Measurements from ENCODE around the gene PLA2G4D.

Gene PLA2G4D

DNA sequence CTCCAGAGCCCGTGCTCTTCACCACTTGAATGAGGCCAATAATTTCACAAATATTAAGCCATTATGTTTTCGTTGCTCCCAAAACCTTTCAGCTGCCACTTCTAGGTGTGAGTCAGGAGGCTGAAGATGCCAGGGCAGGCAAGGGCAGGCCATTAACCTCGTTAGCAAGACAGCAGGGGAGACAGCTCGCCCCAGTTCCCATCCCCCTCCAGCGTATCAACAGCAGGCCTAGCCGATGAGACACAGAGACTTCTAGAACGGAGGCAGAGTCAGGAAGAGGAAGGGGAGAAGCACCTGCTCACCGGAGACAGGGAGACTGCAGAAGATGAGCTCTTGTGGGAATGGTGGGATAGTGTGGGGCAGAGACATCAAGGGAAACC is 45.6 kb downstream of the PLA2G4D start:
- no peak for DNase-seq

DNA sequence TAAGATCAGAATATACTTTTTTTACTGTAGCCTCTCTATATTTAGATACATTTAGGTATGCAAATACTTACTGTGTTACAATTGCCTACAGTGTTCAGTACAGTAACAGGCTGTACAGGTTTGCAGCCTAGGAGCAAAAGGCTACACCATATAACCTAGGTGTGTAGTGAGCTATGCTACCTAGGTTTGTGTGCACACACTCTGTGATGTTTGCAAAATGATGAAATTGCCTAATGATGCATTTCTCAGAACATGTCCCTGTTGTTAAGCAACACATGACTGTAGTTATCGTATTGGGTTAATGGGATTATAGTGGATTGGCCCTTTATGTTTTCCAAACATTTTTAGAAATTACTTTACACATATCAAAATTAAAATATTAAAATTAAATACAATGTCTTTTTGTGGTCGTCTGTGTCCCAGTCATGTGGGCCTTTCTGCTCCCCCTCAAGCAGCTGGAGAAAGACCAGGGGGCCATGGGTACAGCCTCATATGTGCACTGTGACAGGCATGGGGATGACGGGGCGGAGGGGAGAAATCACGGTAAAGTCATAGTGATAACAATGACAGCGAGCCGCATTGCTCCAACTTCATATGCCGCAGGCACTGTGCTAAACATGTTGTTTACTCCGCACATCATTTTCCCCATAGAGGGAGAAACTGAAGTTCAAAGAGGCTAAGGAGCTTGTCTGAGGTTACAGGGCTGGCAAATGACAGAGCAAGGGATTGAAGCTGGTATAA is 46.1 kb downstream of the PLA2G4D start:
- DNase-seq, result no peak

DNA sequence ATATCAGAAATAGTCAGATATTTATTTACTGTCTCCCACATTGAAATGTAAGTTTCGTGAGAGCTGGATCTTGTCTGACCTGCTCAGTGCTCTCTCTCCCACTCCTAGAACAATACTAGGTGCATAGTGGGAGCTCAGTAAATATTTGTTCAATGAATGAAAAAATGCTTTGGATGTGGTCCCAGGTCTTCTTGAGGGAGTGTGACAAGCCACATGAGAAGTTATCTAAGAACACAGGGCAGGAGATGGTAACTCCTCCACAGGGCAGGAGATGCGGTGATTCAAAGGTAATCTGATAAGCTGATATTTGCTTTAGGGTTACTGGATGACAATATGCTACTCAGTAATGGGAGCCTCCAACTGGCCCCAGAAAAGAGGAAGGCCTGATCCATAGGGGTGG is 47.8 kb downstream of the PLA2G4D start:
- DNase-seq, result no peak

DNA sequence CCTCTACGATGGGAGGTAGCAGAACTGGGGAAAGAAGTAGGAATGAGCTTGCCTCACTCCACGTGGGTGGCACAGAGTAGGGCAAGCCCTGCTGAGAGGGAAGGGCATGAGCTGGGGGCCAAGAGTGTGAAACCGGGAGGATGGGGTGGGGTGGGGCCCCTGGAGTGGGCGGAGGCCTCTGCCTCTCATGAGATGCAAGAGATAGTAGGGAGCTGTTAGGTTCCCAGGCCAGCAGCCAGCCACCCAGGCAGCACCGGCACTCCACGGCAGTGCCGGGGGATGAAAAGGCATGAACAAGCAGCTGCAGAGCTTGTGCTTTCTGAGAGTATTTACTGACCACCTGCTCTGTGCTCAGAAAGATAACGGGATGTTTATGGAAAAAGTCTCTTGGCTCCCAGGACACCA is 49.1 kb downstream of the PLA2G4D start:
- no peak for DNase-seq

DNA sequence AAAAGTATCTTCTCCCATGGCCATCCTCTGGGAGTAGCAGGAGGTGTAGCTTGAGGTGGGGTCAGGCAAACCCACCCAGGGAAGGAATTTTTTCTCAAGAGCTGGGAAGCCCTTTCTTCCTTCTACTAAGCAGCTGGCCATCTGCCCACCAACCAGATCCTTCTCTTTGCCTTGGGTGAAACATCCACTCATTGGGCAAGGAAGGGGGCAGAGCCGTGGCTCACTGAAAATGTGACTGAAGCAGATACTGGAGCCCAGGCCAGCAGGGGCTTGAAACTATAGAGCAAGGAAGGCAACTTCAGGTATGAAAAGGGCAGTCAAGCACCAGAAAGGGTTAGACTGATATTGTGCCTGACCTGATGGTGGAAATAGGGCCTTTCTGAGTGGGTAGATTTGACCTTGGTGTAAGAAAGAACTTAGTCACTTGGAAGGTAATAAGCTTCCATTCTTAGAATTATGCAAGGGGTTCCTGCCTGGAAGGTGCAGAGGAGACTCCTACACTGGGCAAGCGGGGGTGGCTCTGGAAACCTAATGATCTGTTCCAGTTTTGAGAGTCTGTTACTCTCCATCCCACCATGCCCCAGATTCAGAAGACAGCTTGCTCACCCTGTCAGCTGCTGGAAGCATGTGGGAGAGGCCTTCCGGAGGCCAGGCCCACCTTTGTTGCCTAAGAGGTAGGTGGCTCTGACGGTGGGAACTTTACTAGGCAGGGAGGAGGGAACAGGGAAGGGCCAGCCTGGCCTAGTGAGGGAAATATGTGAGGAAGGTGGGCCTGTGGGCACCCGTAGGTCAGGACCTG is 51.6 kb downstream of the PLA2G4D start:
- DNase-seq, result no peak

DNA sequence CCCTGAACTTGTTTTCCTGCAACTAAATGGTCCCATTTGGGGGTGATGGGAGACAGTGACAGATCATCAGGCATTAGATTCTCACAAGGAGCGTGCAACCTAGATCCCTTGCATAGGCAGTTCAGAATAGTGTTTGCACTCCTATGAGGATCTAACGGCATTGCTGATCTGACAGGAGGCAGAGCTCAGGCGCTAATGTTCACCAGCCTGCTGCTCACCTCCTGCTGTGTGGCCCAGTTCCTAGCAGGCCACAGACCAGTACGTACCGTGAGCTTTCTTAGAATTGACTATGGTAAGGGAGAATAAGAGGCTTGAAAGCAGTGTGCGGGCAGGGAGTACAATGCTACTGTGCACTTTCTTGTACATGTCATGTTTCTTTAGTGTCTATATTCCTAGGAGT is 56.0 kb downstream of the PLA2G4D start:
- no peak for DNase-seq

DNA sequence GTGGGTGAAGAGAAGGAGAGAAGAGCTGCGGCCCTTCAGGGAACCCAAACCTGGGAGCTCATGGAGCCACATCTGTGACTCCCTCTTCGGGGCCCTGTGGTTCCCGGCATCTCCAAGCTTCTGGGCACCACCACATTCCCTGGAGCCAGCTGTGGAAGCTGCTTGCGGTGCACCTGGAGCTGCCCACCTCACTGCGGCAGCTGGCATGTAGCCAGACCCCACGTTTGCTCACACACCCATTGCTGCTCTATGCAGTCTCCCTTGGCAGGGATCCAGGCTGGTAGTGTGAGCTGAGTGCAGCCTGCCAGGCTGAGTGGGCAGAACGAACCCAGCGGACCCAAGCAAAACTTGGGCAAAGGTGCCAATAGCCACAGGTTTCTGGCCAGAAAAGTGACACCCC is 56.7 kb downstream of the PLA2G4D start:
- DNase-seq, result no peak

DNA sequence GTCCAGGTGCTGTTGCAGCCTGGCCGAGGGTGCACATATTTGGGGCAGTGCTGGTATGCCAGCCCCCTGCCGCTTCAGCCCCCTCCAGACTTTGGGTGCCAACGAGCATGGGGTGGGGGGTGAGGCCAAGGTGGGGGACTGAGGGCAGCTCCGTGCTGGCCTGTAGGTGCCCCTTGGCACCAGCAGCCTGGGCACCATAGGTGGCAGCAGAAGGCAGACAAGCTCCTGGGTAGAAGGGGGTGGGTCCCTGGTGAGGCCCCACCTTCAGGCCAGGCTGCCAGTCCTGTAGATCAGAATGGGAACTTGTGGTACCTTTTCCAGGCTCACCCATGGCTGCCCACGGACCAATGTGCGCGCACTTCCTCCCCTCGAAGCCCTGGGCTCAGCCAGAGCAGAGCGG is 57.4 kb downstream of the PLA2G4D start:
- no peak for DNase-seq

DNA sequence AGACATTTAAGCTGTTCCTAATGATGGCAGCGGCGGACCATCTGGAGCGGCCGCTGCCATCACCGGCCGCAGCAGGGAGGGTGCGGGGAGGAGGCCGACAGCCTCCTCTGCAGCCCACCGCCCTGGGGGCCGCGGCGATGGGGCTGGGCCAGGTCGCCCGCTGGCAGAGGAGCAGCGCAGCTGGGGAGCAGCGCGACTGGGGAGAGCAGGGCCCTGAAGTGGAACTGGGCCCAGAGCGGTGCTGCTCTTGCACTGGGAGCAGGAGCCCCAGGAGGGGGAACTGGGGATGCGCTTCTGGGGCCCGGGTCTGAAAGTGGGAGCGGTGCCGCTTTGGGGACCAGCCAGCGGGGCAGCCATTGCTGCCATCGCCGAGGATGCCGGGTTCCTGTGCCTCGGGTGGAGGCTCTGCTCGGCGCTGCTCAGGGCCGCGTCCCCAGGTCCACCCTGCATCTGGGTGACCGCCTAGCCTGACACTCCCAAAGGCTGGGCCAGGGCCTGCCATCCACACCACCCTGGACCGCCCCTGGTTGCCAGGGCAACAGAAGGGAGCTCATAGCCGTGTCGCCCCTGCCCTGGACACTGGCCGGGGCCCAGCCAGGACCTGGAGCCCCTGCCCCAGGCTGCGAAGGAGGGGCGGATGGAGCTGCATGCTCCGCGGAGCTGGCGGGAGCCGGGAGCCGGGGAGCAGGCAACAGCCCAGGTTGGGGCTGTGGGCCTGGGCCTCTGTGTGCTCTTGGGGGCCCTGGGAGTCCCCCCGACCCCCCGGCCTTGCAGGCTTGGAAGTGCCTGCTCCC is 58.1 kb downstream of the PLA2G4D start:
- DNase-seq, result no peak

DNA sequence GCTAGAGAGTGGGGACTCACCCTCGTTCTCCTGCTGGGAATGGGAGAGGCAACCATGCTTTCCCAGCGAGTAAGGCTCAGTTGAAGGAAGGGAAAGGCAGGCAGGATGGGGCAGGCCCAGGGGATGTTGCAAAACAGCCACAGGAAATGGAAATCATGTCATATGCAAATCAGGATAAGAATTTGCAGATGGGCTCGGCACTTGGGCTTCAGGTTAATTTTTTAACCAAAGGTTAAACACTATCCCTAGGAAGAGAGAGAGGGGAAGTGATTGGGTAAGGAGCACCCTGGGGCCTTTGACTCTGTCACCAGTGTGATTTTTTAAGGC is 59.0 kb downstream of the PLA2G4D start:
- DNase-seq, result no peak

DNA sequence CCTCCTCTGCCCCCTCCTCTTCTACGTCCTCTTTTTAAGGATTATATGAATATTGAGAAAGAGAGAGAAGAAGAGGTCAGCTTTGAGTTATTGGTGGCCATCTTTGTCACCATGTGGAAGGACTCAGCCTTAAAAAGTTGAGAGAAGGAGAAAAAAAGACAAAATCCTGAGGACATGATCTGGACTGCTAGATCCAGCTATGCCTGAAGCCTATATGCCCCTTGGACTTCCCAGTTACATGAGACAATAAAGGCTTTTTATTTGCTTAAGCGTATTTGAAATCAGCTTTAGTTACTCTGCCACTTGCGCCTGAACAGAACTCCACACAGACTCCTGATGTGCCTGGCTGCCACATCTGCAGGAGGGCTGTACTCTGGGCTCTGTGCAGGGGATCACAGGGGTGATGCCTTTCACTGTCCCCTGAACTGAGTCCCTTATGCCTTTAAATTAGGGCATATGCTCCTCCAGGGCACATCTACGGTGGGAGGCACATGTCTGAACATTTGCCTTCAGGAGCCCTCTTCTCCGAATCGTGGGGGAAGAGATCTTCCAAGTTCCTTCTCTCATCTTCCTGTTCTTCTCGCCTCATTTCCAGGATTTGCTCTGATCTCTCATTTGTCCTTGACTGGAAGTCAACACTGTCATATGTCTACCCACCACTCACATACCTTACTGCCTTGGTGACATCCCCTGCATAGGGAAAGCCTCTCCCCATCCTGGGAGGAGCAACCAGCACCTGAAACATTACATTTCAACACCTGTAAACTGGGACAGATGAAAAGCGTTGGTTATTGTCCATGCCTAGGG is 59.5 kb downstream of the PLA2G4D start:
- DNase-seq, result no peak

DNA sequence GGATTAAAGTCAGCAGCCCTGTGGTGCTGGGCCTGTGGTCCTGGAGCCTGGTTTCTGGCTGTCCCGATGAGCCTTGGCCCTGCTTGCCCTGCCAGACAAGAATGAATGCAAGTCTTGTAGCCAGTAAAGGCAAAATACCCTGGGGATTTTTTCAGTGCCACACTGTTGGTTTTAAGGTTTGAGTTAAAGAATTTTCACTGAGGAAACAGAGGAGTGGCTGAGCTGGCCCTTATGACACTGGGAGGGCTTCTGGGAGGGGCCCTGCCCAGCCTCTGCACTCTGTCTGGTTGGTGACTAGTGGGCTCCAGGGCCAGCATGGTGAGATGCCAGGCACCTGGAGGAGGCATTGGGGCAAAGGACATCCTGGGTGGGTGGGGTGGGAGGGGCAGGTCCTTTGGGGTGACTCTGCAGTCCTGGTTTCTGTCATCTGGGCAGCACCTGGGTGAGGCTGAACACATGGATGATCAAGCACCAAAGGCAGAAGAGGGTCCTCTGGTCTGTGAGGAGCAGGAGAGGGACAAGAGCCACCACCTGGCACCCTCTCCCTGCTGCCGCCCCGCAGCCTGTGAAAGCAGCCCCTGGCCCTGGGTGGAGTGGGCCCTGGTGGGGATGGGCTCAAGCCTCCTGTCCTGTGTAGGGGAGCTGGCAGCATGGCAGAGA is 61.0 kb downstream of the PLA2G4D start:
- DNase-seq, result no peak

DNA sequence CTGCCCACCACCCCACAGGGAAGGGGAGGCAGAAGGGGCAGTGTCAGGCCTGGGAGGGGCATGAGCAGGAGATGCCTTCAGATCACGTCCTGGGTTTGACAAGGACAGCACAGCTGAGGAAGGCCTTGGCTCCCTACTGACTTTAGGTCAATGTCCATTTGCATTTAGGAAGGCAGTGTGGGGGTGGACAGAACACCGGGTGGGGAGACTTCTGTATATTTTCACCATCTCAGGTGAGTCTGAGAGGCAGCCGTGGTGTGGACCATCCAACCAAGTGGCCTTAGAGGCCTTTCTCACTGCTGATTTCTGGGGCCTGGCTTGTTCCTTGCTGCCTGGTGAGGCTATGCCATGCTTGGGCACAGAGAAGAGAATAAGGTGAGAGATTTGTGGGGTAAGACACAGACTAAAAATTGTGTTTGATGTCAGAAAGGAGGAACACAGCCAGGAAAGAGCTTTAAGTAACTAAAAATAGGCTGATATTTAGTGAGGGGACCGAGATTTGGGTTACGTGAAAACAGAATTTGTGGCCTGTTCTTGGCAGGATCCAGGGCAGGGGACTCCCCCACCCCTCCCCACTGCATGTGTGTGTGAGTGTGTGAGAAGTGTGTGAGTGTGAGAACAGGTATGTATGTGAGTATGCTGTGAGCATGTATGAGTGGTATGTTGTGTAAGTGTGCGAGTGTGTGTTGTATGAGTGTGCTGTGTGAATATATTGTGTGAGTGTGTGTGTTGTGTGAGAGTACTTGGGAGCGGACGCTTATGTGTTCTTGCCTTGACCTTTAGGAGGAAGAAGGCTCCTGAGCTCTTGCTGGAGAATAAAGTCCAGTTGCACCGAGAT is 61.8 kb downstream of the PLA2G4D start:
- DNase-seq, result no peak

DNA sequence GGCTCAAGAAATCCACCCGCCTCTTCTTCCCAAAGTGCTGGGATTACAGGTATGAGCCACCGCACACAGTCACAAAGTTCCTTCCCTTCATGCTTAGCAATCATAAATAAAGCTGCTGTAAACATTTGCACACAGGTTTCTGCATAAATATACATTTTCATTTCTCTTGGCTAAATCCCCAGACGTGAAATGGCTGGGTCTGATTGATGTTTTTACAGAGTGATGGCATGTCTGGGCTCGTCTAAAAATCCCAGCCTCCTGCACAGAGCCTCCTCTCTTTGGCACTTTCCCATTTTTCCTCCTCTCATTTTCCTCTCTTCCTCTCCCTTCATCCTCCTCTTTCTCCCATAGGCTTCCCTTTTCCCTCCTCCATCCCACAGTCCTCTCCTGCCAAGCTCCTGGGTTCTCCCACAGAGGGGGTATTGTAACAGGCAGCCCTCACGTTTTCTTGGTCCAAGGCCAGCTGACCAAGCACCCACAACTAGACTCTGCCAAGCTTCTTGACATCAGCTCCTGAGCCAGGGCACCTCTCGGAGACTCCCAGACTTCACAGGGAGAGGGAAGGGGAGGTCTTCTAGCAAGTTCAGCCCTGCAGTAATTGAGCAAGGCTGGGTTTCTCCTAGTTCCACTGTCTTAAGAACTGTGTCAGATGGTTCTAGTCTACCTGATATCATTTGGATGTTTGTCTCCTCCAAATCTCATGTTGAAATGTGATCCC is 63.0 kb downstream of the PLA2G4D start:
- DNase-seq, result no peak

DNA sequence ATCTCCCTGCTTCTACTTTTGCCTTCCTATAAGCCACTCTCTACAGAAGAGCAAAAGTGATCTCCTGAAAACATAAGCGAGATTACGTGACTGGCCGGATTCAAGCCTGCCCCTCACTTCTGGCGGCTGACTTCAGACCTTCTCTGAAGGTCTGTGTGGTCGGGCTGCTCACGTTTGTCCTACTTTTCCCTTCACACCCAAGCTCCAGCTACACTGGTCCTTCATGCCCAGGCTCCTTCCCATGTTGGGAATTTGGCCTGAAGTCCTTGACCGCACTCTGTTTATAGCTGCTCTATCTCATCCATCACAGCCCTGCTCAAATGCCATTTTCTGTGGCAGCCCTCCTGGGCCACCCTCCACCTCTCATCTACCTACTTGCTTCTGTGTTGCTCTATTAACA is 66.8 kb downstream of the PLA2G4D start:
- DNase-seq, result no peak

DNA sequence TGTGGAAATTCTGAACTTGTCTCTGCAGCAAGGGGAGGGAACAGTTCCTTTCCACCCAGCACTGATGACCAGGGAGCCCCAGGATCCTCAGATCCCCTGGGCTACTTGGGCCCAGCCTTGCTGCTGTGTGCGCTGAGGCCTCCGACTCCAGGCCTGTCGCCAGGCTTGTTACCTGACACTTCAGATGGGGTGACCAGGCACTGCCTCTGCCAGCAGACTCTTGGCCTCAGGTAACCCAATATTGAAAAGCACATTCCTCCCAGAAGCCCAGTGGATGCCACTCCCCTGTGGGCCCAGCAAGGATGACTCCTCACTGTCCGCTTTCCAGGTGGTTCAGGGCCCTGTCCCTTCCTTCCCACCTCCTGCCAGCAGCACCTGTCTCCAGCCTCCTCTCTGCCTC is 70.1 kb downstream of the PLA2G4D start:
- DNase-seq, result no peak

DNA sequence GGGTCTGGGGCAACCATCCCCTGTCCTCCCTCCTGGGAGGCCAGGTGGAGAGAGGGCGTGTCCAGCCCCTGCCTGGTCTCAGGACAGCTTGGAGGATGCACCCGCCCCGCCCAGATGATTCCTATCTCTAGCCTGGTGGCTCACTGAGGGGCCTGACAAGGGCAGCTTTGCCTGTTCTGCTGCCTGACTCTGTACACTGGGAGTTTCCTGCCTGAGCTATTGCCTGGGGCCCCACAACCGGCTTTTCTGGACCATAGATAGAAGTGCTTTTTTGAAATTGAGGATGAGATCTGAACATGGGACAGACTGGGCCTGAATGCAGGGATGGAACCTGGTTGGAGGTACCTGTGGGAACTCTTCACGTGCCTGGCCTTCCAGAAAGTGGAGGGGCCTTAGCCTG is 72.8 kb downstream of the PLA2G4D start:
- DNase-seq, result no peak

DNA sequence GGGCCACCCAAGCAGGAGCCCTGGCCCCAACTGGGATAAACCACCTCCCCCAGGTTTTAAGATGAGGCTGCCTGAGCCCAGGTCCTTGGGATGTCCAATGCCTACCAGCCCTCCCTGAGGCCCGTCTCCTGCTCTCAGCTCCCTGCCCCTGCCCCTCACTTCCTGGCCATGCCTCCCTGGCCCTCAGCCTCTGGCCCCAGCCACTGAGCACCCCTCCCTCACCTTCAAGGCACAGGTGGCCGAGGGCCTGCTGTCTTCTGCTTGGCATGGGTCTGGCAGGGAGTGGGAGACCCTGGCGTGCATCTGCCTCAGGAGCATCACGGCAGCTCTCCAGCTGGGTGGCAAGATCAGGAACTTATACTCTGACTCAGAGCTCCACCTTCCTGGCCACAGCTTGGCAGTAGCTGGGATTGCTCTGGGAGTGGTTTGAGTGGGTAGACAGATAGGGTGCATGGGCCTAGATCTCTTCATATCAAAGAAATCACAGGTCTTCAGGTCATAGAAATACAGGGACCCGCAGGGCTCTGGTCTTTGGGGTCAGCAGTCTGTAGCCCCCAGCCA is 73.6 kb downstream of the PLA2G4D start, which contains the start of gene PLA2G4E:
PLA2G4E (minus strand) TSS at position 330 of the 561 bp plus-strand sequence; CDS start at position 318, 12 bp downstream.
- no peak for DNase-seq

DNA sequence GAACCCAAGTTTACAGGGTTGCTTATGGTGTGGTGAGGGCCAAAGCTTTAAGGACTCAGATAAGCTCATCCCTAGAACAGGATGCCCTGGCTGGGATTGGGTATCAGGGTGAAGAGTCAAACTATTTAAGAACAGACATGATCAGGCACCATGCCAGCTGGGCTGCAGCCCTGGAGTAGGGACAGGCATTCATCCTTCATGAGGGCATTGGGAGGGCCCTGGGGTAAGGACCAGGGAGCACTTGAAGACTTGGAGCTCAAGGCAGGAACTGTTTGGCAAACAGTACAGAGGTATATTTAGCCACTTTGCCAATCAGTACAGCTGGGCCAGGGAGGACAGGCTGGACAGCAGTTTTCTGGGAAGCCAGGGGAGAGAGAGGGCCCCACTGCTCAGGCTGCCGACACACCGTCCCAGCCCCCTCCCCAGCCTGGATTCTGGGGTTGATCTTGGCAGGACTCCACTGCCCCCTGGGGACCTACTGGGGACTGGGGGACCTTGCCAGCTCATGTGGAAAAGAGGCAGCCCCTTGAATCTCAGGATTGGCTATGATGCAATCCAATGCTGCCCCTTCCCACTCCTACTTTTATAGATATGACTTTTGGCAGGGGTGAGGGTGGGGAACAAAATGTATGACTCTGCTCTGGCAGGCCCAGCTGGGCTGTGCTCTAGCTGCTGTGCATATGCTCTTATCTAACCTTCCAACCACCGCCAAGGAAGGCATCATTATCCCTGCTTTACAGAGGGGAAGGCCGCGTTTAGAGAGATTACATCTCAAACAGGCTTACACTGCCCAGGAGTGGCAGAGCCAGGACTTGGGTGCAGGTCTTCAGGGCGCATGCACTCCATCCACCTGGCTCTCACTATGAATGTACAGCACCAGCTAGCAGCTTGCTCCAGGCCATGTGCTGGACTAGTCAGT is 75.8 kb downstream of the PLA2G4D start:
- no peak for DNase-seq

Data from effector CD4-positive, alpha-beta T cell (primary cell).